Stimulated activated CD4-positive, alpha-beta T cell treated with anti-CD3 and anti-CD28 coated beads, TNF-alpha, amount 100 ng/mL, for 24 hours (primary cell): ENCODE measurements around the gene STPG2.
"Not testable (repeated sequence)": the region's sequence is repeated elsewhere in the genome, so short reads cannot be mapped to it uniquely, and the experiment has no call there.

Experiments used
- DNase-seq, 3 experiments: peaks; one replicate each; pipeline ENCODE4 v3.0.0-alpha.2; 2020; ENCODE audit warnings: low read depth in 3 of 3

STPG2 gene

DNA sequence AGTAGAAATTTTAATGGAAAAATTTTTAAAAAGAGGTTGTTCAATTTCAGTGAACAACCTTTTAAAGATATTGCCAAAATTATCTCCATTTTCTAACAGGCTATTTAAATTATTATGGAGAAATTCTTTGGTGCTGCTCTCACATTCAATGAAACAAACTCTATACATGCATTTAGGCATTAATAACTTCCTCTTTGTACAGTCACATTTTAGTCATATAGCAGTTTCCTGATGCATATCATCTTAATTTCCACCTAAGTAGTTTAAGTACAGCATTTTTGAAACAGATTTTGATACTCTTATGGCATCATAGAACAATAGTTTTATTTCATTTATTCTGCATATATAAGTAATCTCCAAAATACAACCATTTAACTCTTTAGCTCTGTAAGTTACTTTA lies 500.1 kb downstream of the STPG2 start:
- no peak for DNase-seq

DNA sequence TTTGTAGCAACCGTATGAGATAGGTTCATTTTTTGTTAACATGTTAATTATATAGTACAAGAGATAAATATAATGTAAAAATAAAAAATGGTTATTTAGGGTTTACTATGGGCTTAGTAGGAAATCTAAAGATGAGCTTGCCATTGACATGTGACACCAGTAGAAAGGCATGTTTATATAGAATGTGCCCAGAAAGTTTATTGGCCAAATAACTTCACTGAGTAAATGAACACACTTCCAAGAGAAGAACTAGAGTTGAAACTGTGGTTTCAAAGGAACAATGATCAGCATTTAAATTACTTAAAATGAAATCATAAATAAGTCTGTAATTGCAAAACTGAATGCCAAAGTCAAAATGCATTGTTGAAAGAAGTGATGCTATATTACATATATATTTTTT lies 503.3 kb downstream of the STPG2 start:
- no peak for DNase-seq

DNA sequence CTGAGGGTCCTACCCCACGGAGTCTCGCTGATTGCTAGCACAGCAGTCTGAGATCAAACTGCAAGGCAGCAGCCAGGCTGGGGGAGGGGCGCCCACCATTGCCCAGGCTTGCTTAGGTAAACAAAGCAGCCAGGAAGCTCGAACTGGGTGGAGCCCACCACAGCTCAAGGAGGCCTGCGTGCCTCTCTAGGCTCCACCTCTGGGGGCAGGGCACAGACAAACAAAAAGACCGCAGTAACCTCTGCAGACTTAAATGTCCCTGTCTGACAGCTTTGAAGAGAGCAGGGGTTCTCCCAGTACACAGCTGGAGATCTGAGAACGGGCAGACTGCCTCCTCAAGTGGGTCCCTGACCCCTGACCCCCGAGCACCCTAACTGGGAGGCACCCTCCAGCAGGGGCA lies 509.4 kb downstream of the STPG2 start:
- DNase-seq = not testable (repeated sequence)

DNA sequence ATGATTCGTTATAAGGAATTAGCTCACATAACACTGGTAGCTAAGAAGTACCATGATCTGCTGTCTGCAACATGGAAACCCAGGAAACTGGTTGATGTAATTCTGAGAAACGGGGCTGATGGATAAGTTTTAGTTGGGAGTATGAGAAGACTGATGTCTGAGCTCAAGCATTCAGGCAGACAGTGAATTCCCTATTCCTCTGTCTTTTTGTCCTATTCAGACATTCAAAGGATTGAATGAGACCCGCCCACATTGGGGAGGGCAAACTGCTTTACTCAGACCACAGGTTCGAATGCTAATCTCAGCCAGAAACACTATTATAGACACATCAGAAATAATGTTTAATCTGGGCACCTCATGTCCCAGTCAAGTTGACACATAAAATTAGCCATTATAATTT lies 515.5 kb downstream of the STPG2 start:
- DNase-seq = no peak

DNA sequence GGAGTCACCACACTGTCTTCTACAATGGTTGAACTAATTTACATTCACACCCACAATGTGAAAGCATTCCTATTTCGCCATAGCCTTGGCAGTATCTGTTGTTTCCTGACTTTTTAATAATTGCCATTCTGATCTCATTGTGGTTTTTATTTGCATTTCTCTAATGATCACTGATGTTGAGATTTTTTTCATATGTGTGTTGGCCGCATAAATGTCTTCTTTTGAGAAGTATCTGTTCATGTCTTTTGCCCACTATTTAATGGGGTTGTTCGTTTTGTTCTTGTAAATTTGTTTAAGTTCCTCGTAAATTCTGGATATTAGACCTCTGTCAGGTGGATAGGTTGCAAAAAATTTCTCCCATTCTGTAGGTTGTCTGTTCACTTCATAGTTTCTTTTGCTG lies 519.1 kb downstream of the STPG2 start:
- no peak for DNase-seq

DNA sequence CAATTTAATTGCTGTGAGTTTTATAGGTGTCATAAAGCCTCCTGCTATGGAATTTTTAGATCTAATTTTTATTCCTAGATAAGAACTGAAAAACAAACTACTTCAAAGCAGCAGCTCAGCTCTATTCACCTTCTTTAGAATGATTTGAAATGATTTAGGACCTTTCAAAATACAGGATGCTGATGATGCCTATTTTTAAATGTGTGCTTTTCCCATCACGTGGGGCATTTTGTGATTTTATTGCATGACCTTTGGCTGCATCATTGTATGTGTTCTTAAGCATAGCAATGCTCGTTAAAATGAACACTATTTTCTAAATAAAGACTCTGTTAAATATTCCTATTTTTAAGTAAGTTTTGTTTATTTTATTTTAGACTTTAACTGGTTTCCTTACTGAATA lies 537.3 kb downstream of the STPG2 start:
- no peak for DNase-seq

DNA sequence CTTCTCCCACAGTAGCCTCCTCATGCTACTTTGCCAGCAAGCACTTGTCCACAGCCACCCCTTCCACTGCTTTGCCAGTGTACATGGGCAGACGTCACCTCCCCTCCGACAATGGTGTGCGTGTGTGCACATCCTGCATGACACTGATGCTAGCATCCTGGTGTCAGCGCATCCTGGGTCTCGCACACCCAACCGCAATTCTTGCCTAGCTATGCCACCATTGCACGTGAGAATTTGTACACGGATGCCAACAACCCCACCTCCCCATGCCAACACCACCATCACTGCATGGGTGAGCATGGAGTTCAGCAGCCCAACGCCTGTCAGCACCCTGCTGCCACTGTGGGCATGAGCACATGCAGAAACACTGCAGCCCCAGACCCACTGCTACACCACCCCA lies 550.0 kb downstream of the STPG2 start:
- no peak for DNase-seq

DNA sequence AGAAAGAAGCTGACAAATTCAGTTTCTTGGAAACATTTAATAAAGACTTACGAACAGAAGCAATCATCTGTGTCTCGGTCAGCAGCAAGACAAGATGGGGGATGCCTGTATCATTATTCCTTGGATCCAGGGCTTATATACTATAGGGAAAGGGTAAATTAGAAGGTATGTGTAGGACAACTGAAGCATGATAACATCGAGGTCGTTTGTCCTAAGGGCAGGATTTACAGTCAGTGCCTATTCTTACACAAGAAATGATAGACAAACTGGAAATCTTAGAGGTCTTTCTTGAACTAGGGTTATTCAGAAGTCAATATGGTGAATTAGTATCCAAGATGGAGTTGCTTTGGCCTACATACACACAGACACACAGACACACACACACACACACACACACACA lies 553.0 kb downstream of the STPG2 start:
- no peak for DNase-seq

DNA sequence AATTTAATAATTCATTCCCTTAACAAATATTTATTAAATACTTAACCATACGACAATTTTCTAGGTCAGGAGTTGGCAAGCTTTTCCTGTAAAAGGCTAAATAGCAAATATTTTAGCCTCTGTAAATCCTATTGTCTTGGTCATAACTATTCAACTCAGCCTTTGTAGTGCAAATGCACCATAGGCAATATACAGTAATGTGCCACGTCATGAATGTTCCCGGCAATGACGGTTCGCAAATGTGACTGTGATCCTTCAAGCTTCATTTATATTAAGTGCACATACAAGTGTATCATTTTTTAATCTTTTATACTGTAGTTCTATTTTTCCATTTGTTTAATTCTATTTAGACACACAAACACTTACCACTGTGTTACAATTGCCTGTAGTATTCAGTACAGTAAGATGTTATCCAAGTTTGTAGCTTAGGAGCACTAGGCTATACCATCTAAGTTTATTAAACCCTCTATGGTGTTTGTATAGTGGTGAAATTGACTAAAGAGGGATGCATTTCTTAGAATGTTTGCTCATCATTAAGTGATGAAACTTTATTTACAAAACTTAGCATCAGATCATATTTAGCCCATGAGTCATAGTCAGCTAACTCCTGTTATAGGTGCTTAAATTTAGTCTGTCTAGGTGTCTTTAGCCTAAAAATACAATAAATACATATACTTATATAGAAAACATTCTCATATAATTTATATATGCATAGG lies 553.6 kb downstream of the STPG2 start:
- DNase-seq = no peak

DNA sequence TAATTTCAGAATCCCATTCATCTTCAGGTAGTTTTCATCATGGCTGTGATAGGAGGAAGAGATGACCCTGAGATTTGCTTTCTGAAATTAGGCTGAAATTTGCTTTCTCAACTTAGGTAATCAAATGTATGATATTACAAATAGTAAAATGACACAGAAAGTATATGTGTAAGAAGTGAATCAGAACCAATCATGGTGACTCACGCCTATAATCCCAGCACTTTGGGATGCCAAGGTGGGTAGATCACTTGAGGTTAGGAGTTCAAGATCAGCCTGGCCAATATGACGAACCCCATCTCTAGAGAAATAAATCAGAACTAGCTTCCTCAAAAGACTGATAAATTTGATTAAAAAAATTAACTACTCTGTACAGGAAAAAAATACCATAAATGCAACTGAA lies 555.4 kb downstream of the STPG2 start:
- no peak for DNase-seq

DNA sequence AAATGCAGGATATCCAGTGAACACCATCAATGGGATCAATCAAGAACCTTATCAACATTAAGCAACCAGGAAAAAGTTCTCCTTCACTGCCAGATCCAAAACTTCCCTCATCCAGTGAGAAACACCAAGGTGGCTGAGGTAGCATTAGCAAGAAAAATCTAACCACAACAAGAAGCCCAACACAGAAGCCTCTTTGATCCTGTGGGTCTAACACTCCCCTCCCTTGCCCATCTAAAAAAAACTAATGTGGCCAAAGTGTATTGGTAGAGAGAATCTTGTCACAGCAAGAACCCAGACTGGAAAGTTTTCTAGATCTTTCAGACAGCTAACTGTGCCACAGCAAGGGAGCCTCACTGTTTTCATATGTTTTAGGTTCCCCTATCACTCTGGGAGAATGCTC lies 558.0 kb downstream of the STPG2 start:
- no peak for DNase-seq

DNA sequence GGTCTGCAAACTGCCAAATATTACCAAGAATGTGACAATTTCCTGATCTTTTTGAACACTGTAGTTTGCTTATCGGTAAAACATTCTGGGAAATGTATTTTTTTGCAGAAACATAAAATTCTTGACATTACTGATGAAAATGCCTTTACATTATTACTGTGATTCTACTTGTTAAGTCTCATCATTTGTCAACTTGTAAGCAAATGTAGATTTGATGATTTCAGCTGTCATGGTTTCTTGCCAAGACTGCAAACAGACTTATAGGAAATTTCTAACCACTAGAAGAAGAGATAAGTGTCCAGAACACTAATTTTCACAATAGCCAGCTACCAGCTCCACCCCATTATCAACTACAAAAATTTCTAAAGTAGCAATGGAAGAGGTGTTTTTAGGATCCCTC lies 560.4 kb downstream of the STPG2 start:
- DNase-seq = no peak

DNA sequence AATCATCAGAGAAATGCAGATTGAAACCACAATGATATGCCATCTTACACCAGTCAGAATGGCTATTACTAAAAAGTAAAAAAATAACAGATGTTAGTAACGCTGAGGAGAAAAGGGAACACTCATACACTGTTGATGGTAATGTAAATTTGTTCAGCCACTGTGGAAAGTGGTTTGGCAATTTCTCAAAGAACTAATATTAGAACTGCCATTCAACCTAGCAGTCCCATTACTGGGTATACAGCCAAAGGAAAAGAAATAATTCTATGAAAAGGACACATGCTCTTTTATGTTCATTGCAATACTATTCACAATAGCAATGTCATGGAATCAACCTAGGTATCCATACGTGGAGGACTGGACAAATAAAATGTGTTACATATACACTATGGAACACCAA lies 566.3 kb downstream of the STPG2 start:
- no peak for DNase-seq

DNA sequence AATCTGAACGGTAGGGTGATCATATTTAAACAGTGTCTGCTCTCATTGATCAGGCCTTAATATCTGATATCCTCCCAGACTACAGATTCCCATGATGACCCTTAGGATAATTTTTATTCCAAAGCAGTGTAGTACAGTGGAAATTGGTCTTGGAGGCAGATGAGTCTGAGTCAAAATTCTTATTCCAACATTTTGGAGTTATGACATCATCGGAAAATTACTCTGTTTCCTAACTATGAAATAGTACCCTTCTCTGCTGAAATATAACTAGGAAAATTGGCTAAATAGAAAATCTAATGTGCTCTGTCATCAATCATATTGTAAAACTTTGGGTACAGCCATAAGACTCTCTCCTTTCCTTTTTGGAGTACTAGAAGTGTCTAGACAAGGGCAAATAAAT lies 583.3 kb downstream of the STPG2 start:
- DNase-seq = no peak

DNA sequence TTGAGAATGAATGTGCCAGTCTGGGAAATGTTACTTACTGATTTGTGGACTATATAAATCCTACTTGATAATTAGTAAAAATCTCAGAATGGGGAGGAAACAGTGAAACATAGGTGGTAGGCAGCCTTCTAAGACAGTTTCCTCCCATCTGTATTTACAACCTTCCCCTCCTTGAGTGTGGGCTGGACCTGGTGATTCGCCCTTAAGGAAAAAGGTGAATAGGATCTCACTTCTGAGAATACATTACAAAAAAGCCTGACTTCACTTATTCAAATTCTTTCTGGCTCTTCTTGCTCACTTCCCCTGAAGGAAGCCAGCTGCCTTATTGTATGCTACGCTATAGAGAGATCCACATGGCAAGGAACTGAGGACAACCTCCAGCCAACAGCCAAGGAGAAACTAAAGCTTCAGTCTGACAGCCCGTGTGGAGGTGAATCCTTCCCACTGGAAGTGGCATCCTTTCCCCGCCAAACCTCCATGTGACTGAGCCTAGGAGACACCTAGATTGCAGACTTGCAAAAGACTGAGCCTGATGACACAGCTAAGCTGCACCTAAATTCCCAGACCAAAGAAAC lies 585.0 kb downstream of the STPG2 start:
- no peak for DNase-seq

DNA sequence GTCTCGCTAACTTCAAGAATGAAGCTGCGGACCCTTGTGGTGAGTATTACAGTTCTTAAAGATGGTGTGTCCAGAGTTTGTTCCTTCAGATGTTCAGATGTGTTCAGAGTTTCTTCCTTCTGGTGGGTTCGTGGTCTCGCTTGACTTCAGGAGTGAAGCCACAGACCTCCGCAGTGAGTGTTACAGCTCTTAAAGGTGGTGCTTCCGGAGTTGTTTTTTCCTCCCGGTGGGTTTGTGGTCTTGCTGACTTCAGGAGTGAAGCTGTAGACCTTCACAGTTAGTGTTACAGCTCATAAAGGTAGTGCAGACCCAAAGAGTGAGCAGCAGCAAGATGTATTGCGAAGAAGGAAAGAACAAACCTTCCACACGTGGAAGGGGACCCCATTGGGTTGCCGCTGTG lies 592.6 kb downstream of the STPG2 start:
- DNase-seq = not testable (repeated sequence)

DNA sequence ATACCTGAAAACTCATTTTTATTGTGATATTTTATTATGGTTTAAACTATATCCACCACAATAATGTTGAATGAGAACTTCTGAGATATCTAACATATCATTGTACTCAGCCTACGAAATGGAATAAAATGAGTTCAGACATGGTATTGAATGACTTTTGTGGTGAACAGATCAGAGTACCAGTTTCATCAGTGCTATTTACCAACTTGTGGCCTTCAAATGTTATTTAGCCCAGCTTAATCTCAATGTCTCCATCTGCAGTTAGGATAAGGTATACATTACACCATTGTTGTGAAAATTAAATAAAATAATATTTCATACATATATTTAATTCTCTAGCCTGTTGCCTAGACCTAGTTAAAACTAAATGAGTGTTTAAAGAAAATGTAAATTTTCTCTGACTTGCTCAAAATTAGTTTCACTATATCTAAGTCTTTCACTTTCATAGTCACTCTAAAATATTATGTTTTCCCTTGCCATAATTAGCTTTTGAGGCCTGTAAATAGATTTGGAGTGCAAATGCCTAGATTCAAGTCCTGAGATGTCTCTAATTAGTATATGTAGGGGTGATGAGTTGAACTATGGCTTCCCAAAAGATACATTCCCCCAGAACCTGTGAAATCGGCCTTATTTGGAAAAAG lies 594.2 kb downstream of the STPG2 start:
- DNase-seq = no peak

DNA sequence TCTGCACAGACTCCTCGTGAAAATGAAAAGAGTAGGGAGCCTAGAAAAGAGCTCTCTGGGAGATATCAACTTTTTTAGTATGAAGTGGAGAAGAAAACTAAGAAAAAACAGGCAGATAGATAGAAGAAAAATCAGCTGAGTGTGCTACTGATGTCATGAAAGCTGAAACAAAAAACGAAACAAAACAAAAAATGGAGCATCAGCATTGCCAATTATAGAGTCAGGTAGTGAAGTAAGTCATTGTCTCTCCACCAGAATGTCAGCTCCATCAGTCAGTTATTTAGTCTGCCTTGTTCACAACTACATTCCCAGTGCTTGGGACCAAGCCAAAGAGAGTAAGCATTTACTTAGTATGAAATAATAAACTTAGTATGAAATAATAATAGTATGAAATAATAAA lies 595.1 kb downstream of the STPG2 start:
- DNase-seq = no peak

DNA sequence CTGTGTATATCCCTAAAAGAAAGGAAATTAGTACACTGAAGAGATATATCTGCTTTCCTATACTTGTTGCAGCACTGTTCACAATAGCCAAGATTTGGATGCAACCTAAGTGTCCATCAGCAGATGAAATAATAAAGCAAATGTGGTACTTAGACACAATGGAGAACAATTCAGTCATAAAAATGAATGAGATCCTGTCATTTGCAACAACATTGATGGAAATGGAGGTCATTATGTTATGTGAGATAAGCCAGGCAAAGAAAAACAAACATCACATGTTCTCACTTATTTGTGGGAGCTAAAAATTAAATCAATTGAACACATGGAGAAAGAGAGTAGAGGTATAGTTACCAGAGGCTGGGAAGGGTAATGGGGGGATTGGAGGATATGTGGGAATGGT lies 611.9 kb downstream of the STPG2 start:
- DNase-seq = no peak

DNA sequence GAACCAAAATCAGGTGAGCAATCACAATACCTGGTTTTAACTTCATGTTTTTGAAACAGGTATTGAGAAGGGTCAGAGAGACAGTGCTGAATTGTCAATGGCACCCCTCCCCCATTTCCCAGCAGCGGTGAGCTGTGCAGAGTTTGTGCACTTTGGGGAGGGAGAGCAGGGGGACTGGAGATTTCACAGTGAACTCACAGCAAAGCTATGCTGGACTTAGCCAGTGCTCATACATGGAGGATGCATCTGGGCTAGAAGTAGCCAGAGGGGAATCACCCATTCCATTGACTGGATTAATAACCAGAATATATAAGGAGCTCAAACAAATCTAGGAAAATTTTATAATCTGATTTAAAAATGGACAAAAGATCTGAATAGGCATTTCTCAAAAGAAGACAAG lies 612.6 kb downstream of the STPG2 start:
- no peak for DNase-seq

DNA sequence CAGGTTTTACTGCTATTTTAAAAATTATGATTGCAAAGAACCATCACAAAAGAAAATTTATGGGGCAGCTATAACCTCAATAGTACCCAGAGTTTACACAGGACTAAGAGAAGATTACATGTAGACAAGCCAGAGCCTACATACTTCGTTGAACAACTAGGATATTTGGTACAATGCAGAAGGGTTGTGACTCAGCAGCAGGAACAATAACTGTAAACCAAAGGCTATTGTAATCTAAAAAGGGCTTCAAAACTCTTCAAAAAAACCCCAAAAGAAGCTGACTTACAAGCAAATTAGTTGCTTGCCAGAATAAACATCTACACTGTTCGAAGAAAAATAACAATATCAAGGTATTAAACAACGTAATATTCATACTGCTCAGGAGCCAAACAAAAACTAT lies 618.0 kb downstream of the STPG2 start:
- DNase-seq = no peak

DNA sequence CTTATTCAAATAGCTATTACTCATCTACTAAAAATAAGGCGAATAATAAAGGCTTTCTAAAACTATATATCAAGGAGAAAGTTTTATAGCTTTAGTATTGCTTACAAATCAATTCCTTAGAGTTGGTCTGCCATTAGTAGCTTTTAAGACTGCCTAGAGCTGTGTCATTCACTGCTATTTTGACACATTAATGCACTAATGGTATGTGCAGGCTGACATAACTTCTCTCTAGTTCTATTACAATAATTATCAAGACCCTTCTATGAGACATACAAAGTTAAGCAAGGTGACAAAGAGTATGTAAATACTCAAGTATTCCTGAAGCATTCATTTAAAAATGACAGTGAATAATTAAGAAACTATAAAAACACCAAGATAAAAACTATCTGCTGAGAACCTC lies 625.3 kb downstream of the STPG2 start:
- DNase-seq = no peak

DNA sequence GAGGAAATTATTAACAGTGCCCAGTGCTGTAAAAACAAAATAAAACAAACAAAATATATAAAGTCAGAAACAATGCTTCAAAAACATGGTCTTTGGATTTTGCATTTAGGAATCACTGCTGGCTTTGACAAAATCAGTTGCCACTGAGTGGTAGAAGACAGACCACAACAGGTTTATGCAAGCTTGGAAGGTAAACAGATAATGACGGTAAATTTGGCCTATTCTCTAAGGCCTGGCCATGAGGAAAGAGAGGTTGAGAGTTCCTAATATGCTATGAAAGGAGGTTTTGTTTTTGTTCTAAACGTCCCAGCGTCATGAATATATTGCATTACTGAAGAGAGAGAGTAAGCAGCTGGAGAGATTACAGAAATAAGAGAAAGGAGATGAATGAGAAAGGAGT lies 629.4 kb downstream of the STPG2 start:
- DNase-seq = no peak
